ENCODE results near the gene RANBP3. TPM values are rescaled to one million over a fixed set of nuclear protein-coding genes. Genes with fewer than 3 reads are reported as not detected.

RANBP3 gene
- total and polyA plus RNA-seq, 7 donors, result 40.5 to 71.7 (median 48.7) TPM

DNA sequence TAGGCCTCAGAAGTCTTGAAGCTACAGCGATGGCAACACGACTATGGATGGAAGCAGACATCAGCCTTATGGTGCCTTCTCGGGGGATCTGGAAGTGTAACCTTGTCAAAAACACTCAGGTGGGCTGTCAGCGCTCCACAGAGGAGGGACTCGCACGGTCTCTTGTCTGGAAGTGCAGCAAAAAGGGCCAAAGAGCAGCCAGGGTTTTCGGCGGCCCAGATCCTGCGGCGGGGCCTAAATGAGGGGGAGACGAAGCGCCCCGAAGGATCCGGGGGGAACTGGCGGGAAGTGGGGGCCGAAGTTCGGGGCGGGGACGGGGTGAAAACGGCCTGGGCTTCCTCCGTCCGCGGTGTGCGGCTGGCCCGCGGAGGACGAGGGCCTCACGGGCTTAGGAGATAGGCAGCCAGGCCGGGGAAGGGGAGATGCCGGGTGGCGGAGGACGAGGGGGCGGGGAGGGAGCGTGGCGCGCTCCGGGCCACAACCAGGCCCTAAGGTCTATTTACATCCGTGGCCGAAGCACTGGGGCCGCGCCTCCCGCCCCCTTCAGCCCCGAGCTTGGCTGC lies 637 bp downstream of the RANBP3 start:
- intact Hi-C loops (cut with DNase I), result loop anchor here in 1 of 2 donors (10.0 kb wide), 1 partner anchor 297 kb away; the partner anchor contains the start of gene MLLT1
- Histone ChIP-seq H3K27me3 (ENCODE audit: insufficient read depth in 3 of 3, low read length in 2 of 3) (no peaks in the 10 kb centered on the region), H3K4me1 (peaks cover 29% of the 10 kb centered on the region), H3K27ac (peak overlapping the region; percentile 92), H3K9me3 (no peaks in the 10 kb centered on the region), H3K36me3 (ENCODE audit: insufficient read depth in 1 of 2, low read depth in 1 of 2) (peaks cover 7 to 14% of the 10 kb centered on the region in 2 donors), H3K4me3 (peak overlapping the region; percentile 96)
- TF ChIP-seq, protein P1, sequence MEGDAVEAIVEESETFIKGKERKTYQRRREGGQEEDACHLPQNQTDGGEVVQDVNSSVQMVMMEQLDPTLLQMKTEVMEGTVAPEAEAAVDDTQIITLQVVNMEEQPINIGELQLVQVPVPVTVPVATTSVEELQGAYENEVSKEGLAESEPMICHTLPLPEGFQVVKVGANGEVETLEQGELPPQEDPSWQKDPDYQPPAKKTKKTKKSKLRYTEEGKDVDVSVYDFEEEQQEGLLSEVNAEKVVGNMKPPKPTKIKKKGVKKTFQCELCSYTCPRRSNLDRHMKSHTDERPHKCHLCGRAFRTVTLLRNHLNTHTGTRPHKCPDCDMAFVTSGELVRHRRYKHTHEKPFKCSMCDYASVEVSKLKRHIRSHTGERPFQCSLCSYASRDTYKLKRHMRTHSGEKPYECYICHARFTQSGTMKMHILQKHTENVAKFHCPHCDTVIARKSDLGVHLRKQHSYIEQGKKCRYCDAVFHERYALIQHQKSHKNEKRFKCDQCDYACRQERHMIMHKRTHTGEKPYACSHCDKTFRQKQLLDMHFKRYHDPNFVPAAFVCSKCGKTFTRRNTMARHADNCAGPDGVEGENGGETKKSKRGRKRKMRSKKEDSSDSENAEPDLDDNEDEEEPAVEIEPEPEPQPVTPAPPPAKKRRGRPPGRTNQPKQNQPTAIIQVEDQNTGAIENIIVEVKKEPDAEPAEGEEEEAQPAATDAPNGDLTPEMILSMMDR (IDR thresholded peaks at IDR 0.05), result no peak
- DNase-seq (no peak), ATAC-seq (peak in 1 of 4 donors; percentile 21)
- 0 to 1% (median 1%) methylated on average over 41 to 43 of the region's 43 CpGs for WGBS, 3 donors

DNA sequence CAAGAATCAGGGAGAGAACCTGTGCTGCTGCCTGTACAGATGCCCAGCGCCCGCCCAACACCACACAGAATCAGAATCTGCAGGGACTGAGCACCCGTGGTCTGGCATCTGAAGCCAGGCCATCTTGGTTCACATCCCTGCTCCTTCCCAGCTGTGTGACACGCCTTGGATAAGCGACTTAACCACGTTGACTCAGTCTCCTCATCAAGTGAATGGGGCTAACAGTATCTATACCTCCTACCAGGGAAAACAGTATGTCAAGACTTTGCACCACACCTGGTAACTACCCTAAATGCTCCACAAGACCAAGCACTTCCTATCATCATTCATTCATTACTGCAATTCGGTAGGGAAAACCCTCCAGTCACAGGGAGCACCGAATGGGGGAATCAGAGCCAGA lies 1.2 kb downstream of the RANBP3 start:
- TF ChIP-seq, protein P1 (IDR thresholded peaks at IDR 0.05), result no peak
- H3K9me3 ChIP-seq, result no peaks in the 10 kb centered on the region
- ATAC-seq (no peak), DNase-seq (no peak)
- peaks cover 31% of the 10 kb centered on the region for H3K4me1 ChIP-seq
- H3K27me3 ChIP-seq (ENCODE audit: insufficient read depth in 3 of 3, low read length in 2 of 3), result no peaks in the 10 kb centered on the region
- intact Hi-C loops (cut with DNase I), result loop anchor here in 1 of 2 donors (10.0 kb wide), 1 partner anchor 298 kb away; the partner anchor contains the start of gene MLLT1
- peak overlapping the region; percentile 92 for H3K27ac ChIP-seq
- H3K36me3 ChIP-seq (ENCODE audit: insufficient read depth in 1 of 2, low read depth in 1 of 2), result peaks cover 7 to 14% of the 10 kb centered on the region in 2 donors
- H3K4me3 ChIP-seq, result peak overlapping the region; percentile 96
- WGBS, 3 donors, result 48 to 55% (median 48%) methylated on average over 8 of the region's 8 CpGs

- no peak overlapping the region for H3K27ac ChIP-seq
- H3K4me1 ChIP-seq, result peaks cover 40% of the 10 kb centered on the region
- ATAC-seq (no peak), DNase-seq (no peak)
- no peaks in the 10 kb centered on the region for H3K27me3 ChIP-seq (ENCODE audit: insufficient read depth in 3 of 3, low read length in 2 of 3)
- H3K4me3 ChIP-seq, result no peak overlapping the region
- intact Hi-C loops (cut with DNase I), result loop anchor here in 1 of 2 donors (10.0 kb wide), 1 partner anchor 299 kb away; the partner anchor contains the start of gene MLLT1
- 85 to 91% (median 90%) methylated on average over 3 of the region's 3 CpGs for WGBS, 3 donors
- TF ChIP-seq, protein P1 (IDR thresholded peaks at IDR 0.05), result no peak
- H3K9me3 ChIP-seq, result no peaks in the 10 kb centered on the region
- peaks cover 7 to 14% of the 10 kb centered on the region in 2 donors for H3K36me3 ChIP-seq (ENCODE audit: insufficient read depth in 1 of 2, low read depth in 1 of 2)
These were observed 2.6 kb downstream of the RANBP3 start for GRCh38 chr19:5975388-5975728.

DNA sequence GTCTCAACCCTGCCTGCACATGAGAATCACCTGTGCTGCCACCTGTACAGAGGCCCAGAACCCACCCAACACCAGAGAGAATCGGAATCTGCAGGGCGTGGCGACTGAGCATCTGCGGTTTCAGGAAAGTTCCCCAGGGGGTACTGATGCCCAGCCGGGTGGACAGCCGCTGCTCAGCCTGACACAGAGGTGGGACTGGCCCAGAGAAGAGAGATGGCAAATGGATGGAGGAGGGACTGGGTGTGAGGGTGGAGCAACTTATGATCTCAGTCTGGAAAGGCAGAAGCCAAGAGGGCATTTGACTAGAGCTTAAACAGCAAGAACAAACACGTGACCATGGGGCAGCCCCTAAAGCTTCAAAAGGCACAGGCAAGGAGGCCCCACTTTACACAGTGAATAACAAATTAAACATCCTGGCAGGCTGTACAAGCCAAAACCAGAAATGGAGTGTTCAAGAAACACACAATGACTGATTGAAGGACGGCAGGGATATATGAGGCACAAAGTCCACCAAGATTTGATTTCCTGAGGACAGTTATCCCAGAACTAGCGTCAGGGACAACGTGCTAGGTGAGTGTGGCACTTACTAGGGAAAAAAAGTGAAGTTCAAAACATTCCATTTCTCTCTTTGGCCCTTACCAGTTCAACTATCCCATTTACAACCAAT lies 3.1 kb downstream of the RANBP3 start:
- intact Hi-C loops (cut with DNase I), result loop anchor here in 1 of 2 donors (10.0 kb wide), 1 partner anchor 300 kb away; the partner anchor contains the start of gene MLLT1
- no peak overlapping the region for H3K27ac ChIP-seq
- DNase-seq (no peak), ATAC-seq (no peak)
- H3K9me3 ChIP-seq, result no peaks in the 10 kb centered on the region
- peaks cover 45% of the 10 kb centered on the region for H3K4me1 ChIP-seq
- no peaks in the 10 kb centered on the region for H3K27me3 ChIP-seq (ENCODE audit: insufficient read depth in 3 of 3, low read length in 2 of 3)
- TF ChIP-seq, protein P1 (IDR thresholded peaks at IDR 0.05), result no peak
- H3K4me3 ChIP-seq, result no peak overlapping the region
- 69 to 78% (median 74%) methylated on average over 10 of the region's 10 CpGs for WGBS, 3 donors
- peaks cover 7 to 14% of the 10 kb centered on the region in 2 donors for H3K36me3 ChIP-seq (ENCODE audit: insufficient read depth in 1 of 2, low read depth in 1 of 2)

Measured in psoas muscle (tissue), 8 donors.